ENCODE results near the gene LINC01488.

DNA sequence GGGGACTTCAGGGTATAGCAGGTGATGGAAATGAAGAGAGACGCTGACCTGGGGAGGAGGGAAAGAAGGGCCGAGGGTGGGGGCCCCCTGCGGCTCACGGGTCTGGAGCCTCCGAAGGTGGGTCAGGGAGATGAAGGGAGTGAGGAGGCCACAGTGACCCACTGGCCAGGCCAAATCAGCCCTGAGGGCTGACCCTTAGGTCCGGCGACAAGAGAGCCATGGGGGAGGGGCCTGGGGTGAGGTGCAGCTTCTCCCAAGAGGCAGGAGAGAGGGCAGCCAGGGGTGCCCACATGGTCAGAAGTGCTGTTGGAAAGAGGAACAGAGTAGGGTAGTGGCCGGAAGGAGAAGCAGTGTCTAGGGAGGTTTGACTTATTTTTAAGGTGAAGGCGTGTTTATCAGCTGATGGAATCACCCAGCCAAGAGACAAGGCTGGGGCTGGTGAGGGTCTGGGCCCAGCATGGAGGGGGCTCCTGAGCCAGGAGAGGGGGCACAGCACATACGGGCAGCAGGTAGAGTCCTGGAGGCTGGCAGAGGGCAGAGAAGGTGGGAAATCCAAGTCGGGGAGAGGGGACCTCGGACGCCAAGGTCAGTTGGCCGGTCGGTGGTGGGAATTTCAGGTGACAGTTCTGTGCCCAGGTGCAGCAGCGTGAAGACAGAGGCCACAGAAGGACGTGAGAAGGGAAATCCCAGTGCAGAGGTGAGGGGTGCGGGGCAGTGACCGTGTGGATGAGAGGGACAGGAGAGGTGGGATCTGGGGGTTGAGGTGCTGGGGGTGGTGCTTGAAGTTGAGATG, 49.0 kb downstream of the LINC01488 start:
- TF ChIP-seq POLR3A (IDR thresholded peaks at IDR 0.05; ENCODE audit: borderline replicate concordance, extremely low read depth, insufficient read depth, insufficient read length) (no peak), EZH2 (IDR thresholded peaks at IDR 0.05; ENCODE audit: borderline replicate concordance, low read depth, low read length) (no peak), CAMTA2 (CRISPR knock-in tag; conservative IDR thresholded peaks at IDR 0.05) (no peak), ZNF274 (IDR thresholded peaks at IDR 0.05; ENCODE audit: borderline replicate concordance, low read depth, low read length) (no peak)
- TF ChIP-seq, protein P1, sequence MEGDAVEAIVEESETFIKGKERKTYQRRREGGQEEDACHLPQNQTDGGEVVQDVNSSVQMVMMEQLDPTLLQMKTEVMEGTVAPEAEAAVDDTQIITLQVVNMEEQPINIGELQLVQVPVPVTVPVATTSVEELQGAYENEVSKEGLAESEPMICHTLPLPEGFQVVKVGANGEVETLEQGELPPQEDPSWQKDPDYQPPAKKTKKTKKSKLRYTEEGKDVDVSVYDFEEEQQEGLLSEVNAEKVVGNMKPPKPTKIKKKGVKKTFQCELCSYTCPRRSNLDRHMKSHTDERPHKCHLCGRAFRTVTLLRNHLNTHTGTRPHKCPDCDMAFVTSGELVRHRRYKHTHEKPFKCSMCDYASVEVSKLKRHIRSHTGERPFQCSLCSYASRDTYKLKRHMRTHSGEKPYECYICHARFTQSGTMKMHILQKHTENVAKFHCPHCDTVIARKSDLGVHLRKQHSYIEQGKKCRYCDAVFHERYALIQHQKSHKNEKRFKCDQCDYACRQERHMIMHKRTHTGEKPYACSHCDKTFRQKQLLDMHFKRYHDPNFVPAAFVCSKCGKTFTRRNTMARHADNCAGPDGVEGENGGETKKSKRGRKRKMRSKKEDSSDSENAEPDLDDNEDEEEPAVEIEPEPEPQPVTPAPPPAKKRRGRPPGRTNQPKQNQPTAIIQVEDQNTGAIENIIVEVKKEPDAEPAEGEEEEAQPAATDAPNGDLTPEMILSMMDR (IDR thresholded peaks at IDR 0.05 in 2 of 3, conservative IDR thresholded peaks at IDR 0.05 in 1 of 3; ENCODE audit: insufficient read depth in 2 of 3, low read depth in 1 of 3, low read length in 3 of 3), result no peak
- TF ChIP-seq, protein P2, sequence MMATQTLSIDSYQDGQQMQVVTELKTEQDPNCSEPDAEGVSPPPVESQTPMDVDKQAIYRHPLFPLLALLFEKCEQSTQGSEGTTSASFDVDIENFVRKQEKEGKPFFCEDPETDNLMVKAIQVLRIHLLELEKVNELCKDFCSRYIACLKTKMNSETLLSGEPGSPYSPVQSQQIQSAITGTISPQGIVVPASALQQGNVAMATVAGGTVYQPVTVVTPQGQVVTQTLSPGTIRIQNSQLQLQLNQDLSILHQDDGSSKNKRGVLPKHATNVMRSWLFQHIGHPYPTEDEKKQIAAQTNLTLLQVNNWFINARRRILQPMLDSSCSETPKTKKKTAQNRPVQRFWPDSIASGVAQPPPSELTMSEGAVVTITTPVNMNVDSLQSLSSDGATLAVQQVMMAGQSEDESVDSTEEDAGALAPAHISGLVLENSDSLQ (IDR thresholded peaks at IDR 0.05), result no peak

Measured in K562 (cell line).